ENCODE data around the gene C16orf78.

Gene C16orf78

DNA sequence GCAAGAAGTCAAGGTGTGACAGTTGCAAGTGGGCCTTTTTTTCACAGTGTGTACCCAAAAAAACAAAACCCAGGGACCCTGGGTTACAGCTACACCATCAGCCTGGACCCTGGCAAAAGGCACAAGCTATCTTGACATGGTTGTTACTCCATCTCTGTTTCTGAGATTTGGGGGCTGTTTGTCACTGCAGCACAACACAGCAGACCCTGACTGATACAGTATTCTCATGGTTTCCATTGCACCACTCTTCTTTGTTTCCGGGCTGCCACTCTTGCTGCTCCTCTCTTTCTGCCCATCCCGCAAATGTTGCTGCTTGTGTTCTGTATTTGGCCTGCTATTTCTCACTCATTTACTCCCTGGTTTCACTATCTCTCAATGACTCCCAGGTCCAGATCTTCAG lies 55.2 kb downstream of the C16orf78 start:
- DNase-seq, result no peak

GRCh38 chr16:49431040-49431439 lies 57.4 kb downstream of the C16orf78 start:
- DNase-seq, result no peak

DNA sequence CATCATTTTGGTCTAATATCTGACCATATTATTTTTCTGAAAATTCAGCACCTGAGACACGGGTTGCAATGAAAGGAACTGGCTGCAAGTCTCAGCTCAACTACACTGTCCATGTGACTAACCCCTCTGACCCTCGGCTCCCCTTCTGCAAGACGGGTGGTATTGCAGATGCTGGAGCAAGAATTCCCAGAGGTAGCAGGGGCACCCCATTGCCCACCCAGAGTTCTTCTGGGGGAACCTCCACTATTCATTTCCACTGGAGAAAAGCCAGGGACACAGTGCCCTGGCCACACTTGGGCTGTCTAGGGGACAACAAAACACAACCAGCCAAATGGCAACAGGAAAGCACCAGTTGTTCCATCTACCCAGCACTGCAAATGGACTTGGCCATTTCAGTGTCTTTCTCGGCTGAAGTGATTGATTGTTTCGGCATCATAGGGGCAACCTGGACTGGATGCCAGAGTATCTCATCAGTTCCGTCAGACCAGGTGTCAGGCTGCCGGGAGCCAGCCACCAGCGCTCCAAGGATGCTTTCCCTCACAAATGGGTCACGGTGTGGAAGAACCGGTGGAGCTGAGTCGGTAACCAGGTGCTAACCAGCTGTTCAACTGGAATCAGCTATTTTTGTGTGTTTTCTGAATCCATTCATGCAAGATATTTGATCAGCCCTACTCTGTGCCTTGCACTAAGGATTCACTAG lies 58.1 kb downstream of the C16orf78 start:
- DNase-seq, result no peak

DNA sequence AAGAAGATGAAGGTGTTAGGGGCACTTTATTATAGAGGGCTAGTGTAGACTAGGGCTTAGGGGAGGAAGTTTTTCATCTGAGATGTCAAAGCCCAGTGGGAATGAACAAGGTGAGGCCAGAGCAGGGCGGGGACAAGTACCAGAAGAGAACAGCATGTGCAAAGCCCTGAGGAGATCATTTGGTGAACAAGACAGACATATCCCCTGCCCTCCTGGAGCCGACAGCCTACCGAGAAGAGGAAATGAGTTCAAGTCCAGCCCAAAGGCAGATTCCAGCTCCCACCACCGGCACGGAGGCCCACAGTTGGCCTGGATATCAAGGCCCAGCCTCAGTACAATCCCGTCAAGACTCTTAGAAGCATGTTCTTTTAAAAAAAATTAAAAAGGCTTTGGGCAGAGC lies 61.1 kb downstream of the C16orf78 start:
- no peak for DNase-seq

DNA sequence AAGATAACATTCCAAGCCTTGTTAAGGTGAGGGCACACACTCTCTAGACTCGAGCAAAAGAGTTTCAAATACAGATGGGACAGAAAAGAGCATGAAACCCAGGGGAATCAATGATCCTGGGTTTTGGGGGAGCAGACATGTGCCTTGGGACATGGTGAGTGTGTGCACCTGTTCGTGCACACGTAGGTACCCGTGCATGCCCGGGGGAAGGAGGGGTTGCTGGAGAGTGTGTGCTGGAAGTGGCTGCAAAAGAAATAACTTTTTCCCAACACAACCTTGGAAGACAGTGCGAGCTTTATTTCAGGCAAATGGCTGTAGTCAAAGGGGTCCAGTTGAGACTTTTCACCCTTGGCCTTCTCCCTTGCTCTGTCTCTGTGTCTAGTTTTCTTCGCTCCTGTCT lies 62.6 kb downstream of the C16orf78 start:
- DNase-seq, result no peak

DNA sequence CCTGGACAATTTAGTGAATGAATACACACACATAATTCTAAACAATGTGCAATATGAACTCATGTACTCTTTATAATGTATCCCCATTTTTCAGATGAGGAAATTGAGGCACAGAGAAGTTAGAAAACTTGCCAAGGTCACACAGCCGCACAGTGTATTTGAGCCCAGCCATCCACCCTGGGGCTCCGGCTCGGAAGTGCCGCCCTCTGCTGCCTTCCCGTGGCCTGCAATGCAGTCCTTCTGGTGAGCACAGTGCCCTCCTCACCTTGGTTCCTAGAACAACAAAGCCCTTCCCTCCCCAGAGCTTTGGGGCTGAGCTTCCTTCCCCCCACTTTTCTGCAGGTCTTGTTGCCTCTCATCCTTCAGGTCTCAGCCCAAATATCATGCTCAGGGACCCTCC lies 63.7 kb downstream of the C16orf78 start:
- no peak for DNase-seq

GRCh38 chr16:49439050-49439449 lies 65.4 kb downstream of the C16orf78 start:
- DNase-seq, result no peak

DNA sequence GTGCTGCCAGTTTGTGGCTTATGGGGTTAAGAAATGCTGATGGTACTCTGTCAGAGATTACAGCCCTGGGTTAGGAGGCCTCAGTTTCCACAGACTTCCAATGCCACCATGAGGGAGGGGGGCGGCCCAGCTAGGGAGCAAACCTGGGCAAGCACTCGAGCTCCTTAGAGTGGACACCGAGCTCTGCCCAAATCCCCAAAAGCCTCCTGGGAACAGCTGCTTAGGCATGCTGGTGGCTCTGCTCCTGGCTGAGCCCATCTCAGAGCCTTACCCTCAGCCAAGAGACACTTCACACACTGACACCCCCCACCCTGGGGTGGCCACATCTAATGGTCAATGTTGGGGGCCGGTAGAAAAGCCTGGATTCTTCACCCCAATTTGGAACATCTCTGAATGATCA lies 66.1 kb downstream of the C16orf78 start:
- peak in 1 of 58 donors; percentile 23 for DNase-seq

- DNase-seq, result peak in 31 of 58 donors; percentile 2 to 67 (median 23)
These were observed 66.8 kb downstream of the C16orf78 start for GRCh38 chr16:49440156-49441065.

GRCh38 chr16:49441366-49441780 lies 67.8 kb downstream of the C16orf78 start:
- no peak for DNase-seq

DNA sequence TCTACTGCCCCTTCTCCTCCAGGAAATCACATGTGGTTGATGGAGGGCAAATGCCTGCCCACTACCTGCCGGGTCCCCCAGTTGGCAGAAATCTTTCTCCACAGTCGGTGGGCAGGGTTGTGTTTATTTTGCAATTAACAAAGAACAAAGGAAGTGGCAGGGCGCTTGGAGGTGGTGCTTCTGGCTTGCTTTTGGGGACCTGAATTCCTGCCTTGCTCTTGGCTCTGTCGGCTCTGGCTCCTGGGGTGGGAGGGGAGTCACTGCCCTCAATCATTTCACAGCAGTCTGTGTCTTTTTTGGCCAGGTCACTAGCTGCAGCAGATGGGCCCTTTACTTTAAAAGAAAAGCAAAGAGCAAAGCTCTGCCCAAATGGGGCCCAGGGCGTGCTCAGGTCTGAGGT lies 69.2 kb downstream of the C16orf78 start:
- no peak for DNase-seq

- no peak for DNase-seq
These were observed 70.0 kb downstream of the C16orf78 start for GRCh38 chr16:49443576-49443975.

GRCh38 chr16:49446805-49447204 lies 73.2 kb downstream of the C16orf78 start:
- DNase-seq, result no peak

Measured in anterior cingulate cortex (tissue), 58 donors.